ENCODE results near the gene HBB.

The HBB gene

GRCh38 chr11:5227681-5228080 is 810 bp upstream of the HBB start:
- FAIRE-seq: no peak
- no peak for DNase-seq (ENCODE audit: insufficient read length, low spot score)
- TF ChIP-seq POLR2A (IDR thresholded peaks at IDR 0.05; ENCODE audit: low read depth, low read length): no peak

- no peak for DNase-seq (ENCODE audit: insufficient read length, low spot score)
- TF ChIP-seq POLR2A (IDR thresholded peaks at IDR 0.05; ENCODE audit: low read depth, low read length): no peak
- no peak for FAIRE-seq
Measured at GRCh38 chr11:5225480-5225871, 1.4 kb downstream of the HBB start.

- DNase-seq (ENCODE audit: insufficient read length, low spot score) (no peak), FAIRE-seq (peak; percentile 50)
- TF ChIP-seq POLR2A (IDR thresholded peaks at IDR 0.05; ENCODE audit: low read depth, low read length): no peak
Measured at GRCh38 chr11:5224538-5225479, 2.1 kb downstream of the HBB start.

- TF ChIP-seq POLR2A (IDR thresholded peaks at IDR 0.05; ENCODE audit: low read depth, low read length): no peak
- DNase-seq (ENCODE audit: insufficient read length, low spot score) (no peak), FAIRE-seq (no peak)
Measured at GRCh38 chr11:5223686-5224085, 3.2 kb downstream of the HBB start.

GRCh38 chr11:5223146-5223545 is 3.7 kb downstream of the HBB start:
- no peak for TF ChIP-seq POLR2A (IDR thresholded peaks at IDR 0.05; ENCODE audit: low read depth, low read length)
- DNase-seq (ENCODE audit: insufficient read length, low spot score) (no peak), FAIRE-seq (no peak)

- FAIRE-seq (no peak), DNase-seq (ENCODE audit: insufficient read length, low spot score) (no peak)
- TF ChIP-seq POLR2A (IDR thresholded peaks at IDR 0.05; ENCODE audit: low read depth, low read length): no peak
Measured at GRCh38 chr11:5210376-5210885, 16.4 kb downstream of the HBB start.

- no peak for TF ChIP-seq POLR2A (IDR thresholded peaks at IDR 0.05; ENCODE audit: low read depth, low read length)
- DNase-seq (ENCODE audit: insufficient read length, low spot score) (peak; percentile 38), FAIRE-seq (peak; percentile 99)
Measured at GRCh38 chr11:5204787-5205186, 22.1 kb downstream of the HBB start.

GRCh38 chr11:5203366-5203765 is 23.5 kb downstream of the HBB start:
- DNase-seq (ENCODE audit: insufficient read length, low spot score) (no peak), FAIRE-seq (peak; percentile 70)
- no peak for TF ChIP-seq POLR2A (IDR thresholded peaks at IDR 0.05; ENCODE audit: low read depth, low read length)

- no peak for TF ChIP-seq POLR2A (IDR thresholded peaks at IDR 0.05; ENCODE audit: low read depth, low read length)
- DNase-seq (ENCODE audit: insufficient read length, low spot score) (no peak), FAIRE-seq (no peak)
Measured at GRCh38 chr11:5200582-5200981, 26.3 kb downstream of the HBB start, which contains the start of gene OR51V1. OR51V1 (minus strand) TSS chr11:5200682; CDS start chr11:5200682, 0 bp downstream.

- FAIRE-seq (no peak), DNase-seq (ENCODE audit: insufficient read length, low spot score) (no peak)
- TF ChIP-seq POLR2A (IDR thresholded peaks at IDR 0.05; ENCODE audit: low read depth, low read length): no peak
Measured at GRCh38 chr11:5198285-5198684, 28.6 kb downstream of the HBB start.

GRCh38 chr11:5197536-5197935 is 29.3 kb downstream of the HBB start:
- peak; percentile 45 for FAIRE-seq
- no peak for DNase-seq (ENCODE audit: insufficient read length, low spot score)
- no peak for TF ChIP-seq POLR2A (IDR thresholded peaks at IDR 0.05; ENCODE audit: low read depth, low read length)

GRCh38 chr11:5196731-5197130 is 30.1 kb downstream of the HBB start:
- FAIRE-seq (no peak), DNase-seq (ENCODE audit: insufficient read length, low spot score) (no peak)
- no peak for TF ChIP-seq POLR2A (IDR thresholded peaks at IDR 0.05; ENCODE audit: low read depth, low read length)

- no peak for TF ChIP-seq POLR2A (IDR thresholded peaks at IDR 0.05; ENCODE audit: low read depth, low read length)
- FAIRE-seq (no peak), DNase-seq (ENCODE audit: insufficient read length, low spot score) (no peak)
Measured at GRCh38 chr11:5196067-5196466, 30.8 kb downstream of the HBB start.

- FAIRE-seq (peak; percentile 11), DNase-seq (ENCODE audit: insufficient read length, low spot score) (no peak)
- no peak for TF ChIP-seq POLR2A (IDR thresholded peaks at IDR 0.05; ENCODE audit: low read depth, low read length)
Measured at GRCh38 chr11:5192738-5193137, 34.1 kb downstream of the HBB start.

GRCh38 chr11:5188201-5188600 is 38.7 kb downstream of the HBB start:
- no peak for TF ChIP-seq POLR2A (IDR thresholded peaks at IDR 0.05; ENCODE audit: low read depth, low read length)
- FAIRE-seq: no peak
- DNase-seq (ENCODE audit: insufficient read length, low spot score): no peak

All from H54 (cell line).